ENCODE measurements around the gene DSCAML1. TPM values are rescaled to one million over a fixed set of nuclear protein-coding genes. Genes with fewer than 3 reads are reported as not detected.

The DSCAML1 gene
- total RNA-seq, 1 experiment from 2014 or later, result 0.15 TPM

- no peaks in the 10 kb centered on the region for H3K4me1 ChIP-seq (ENCODE audit: insufficient read depth, low read length)
- H2BK12ac ChIP-seq (ENCODE audit: insufficient read length, low read depth, low read length), result no peak overlapping the region
- no peak overlapping the region for H2AK5ac ChIP-seq (ENCODE audit: insufficient read length, low read length)
- no peak overlapping the region for H4K91ac ChIP-seq (ENCODE audit: insufficient read length, low read depth, low read length)
- H3K27ac ChIP-seq (ENCODE audit: insufficient read length, low read depth, low read length), result no peak overlapping the region
- peak overlapping the region in 2 of 3 experiments; percentile 18 to 91; a peak in 2 of 7 replicates for H3K27ac Mint-ChIP-seq
- no peak overlapping the region for H3K4ac ChIP-seq (ENCODE audit: low read depth, low read length)
- H3K79me2 ChIP-seq (ENCODE audit: insufficient read depth, low read length), result no peaks in the 10 kb centered on the region
- no peak overlapping the region for H3K4me2 ChIP-seq (ENCODE audit: insufficient read depth, insufficient read length, low read length)
- H2BK120ac ChIP-seq (ENCODE audit: low read depth, low read length, poor library complexity, severe bottlenecking), result no peak overlapping the region
- no peak overlapping the region for H3K18ac ChIP-seq (ENCODE audit: insufficient read length, low read depth, low read length)
- H4K20me1 ChIP-seq (ENCODE audit: control insufficient read depth, insufficient read depth, insufficient read length), result peaks cover 2% of the 10 kb centered on the region
- peaks cover 0 to 8% (median 3%) of the 10 kb centered on the region in 3 experiments; a peak in 3 of 7 replicates for H3K36me3 Mint-ChIP-seq (ENCODE audit: insufficient read depth in 1 of 3, low read depth in 3 of 3)
- no peak overlapping the region for H3K23ac ChIP-seq (ENCODE audit: insufficient read length, low read depth, low read length)
- 100% methylated on average over 3 of the region's 16 CpGs for WGBS (ENCODE audit: extremely low coverage, insufficient read length, low lambda C conversion rate)
- no peak overlapping the region for H3K4me3 Mint-ChIP-seq
- H3K9me3 ChIP-seq (ENCODE audit: control insufficient read depth, low read depth, low read length), result no peaks in the 10 kb centered on the region
- H3K4me1 Mint-ChIP-seq, result peaks cover 8 to 18% of the 10 kb centered on the region in 2 experiments
- H4K8ac ChIP-seq (replicated peaks; ENCODE audit: insufficient read length, low read depth, low read length), result no peak overlapping the region
- H2BK5ac ChIP-seq (ENCODE audit: insufficient read length, low read length), result no peak overlapping the region
- H4K5ac ChIP-seq (ENCODE audit: insufficient read length, low read depth, low read length), result no peak overlapping the region
- H3K79me1 ChIP-seq (ENCODE audit: insufficient read depth, low read depth, low read length, poor library complexity, severe bottlenecking), result no peaks in the 10 kb centered on the region
- no peak overlapping the region for H2BK20ac ChIP-seq (ENCODE audit: low read depth, low read length, poor library complexity, severe bottlenecking)
- H2AFZ ChIP-seq (ENCODE audit: low read length), result no peak overlapping the region
- no peak for DNase-seq
- no peaks in the 10 kb centered on the region for H3K23me2 ChIP-seq (ENCODE audit: insufficient read length, low read depth, low read length, poor library complexity, severe bottlenecking)
- no peak overlapping the region for H3T11ph ChIP-seq (ENCODE audit: low read length)
- H3K9me3 Mint-ChIP-seq, result peaks cover 6 to 8% of the 10 kb centered on the region in 2 experiments
- no peak overlapping the region for H2BK15ac ChIP-seq (ENCODE audit: low read depth, low read length)
- H3K9ac ChIP-seq (ENCODE audit: extremely low read depth, insufficient read length, low read length), result no peak overlapping the region
- H3K56ac ChIP-seq (ENCODE audit: insufficient read length, low read depth, low read length), result no peak overlapping the region
- no peak for TF ChIP-seq CTCF (conservative IDR thresholded peaks at IDR 0.05)
- peaks cover 8% of the 10 kb centered on the region for H3K27me3 Mint-ChIP-seq (ENCODE audit: low read depth)
- H3K14ac ChIP-seq (ENCODE audit: insufficient read depth, low read length), result peak overlapping the region; percentile 18; the same call in 1 of the 2 replicates
- no peaks in the 10 kb centered on the region for H3K27me3 ChIP-seq (ENCODE audit: insufficient read depth, low read length)
Measured at GRCh38 chr11:117459123-117459978, 337.7 kb downstream of the DSCAML1 start.

Data from H9 (cell line).